GM21717 (cell line): ENCODE measurements around the gene TERT.
"Not testable (repeated sequence)": the region's sequence is repeated elsewhere in the genome, so short reads cannot be mapped to it uniquely, and the experiment has no call there.

ENCODE experiments used
- ATAC-seq: cut with Tn5 transposase; IDR thresholded peaks from one replicate; pipeline ENCODE4 v1.9.1; 2021; ENCODE audit warnings: mild to moderate bottlenecking, moderate library complexity; ENCODE audit not compliant: unreplicated experiment

The TERT gene

DNA sequence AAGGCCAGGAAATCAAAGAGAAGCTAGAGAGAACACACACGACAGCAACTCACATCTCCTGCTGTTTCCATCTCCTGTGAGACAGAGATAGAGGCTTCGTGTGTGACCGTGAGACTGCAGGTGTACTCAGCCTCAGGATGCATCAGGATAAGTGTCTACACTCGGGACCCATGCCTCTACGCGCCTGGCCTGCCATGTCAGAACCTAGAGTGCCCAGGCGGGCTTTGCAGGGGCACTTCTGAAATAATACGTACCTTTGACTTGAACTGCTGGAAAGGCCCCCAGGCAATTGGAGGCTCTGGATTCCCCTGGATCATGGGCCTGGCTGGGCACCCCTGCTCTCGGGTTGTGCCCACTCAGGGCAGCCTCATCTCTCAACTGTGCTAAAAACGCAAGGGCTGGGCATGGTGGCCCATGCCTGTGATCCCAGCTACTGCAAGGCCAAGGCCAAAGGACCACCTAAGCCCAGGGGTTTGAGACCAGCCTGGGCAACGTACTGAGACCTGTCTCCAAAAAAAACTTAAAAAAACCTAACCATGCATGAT is 37.1 kb upstream of the TERT start:
- ATAC-seq: no peak

DNA sequence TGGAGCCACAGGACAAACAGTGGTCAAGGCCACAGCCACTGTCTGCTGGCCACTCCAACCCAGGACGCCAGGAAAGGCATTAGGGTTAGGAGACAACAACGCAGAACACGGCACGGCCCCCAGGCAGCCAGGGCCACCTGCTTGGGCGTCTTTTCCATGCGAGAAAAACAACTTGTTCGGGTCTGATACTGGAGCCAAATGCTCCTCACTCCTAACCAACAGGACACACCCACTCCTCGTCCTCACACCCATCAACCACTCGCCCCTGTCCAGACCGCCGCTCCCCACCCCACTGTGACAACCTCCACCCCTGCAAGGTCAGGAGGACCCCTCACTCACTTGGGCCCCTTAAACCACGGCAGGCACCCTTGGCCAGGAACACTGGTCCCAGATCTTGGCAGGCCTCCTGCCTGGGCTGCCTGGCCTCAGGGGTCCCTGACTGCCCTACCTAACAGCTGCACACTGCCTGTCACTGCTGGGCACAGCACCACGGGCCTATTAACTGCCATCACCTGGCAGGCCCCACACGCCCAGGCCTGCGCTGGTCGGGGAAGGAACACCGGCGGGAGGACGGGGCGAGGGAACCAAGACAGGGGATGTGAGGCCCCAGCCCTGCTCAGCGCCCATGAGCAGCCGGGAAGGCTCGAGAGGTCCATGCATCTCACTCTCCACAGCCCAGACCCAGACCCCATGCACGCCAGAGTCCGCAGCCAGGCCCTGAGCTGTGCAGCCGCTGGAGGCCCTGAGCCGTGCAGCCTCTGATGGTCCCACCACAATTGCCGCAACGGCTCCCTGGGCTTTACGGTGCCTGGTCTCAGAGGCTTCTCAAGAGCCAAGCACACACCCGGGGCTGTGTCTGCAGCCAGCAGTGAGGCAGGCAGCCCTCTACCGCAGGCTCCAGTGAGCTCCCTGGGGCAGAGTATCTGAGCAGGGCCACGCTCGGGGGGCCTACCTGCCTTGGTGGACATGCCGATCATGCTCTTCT is 36.3 kb upstream of the TERT start:
- no peak for ATAC-seq

DNA sequence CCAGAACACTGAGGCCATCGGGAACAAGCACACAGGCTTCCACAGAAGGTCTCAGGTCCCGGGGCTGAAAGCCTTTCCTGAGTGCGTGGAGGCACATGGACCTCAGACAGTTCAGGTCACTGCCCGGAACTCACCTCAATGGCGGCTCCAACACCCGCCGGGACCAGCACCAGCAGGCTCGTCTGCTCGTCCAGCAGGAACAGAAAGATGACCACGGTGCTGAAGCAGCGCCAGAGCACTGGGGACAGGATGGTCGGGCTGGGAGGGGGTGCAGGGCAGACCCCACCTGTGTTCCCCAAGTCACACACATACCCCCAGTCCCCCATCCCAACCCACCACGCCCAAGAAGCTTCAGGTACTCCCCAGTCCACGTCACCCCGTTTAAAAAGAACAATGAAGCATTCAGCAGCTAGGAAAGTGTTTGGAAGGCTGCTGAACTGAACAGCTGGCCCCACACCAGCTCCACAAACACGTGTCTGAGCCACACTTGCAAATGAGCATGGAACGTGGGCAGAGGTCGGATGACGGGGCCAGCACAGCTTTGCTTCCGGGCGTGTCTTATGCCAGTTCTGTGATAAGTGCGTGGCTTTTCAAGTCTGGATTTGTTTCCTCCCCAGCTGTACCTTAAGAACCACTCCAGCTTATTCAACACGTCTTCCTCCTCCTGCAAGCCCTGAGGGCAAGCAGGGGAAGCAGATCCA is 35.4 kb upstream of the TERT start:
- no peak for ATAC-seq

GRCh38 chr5:1329111-1329579 is 34.3 kb upstream of the TERT start:
- ATAC-seq: no peak

- not testable (repeated sequence) for ATAC-seq
These were observed 33.6 kb upstream of the TERT start for GRCh38 chr5:1328237-1329110.

DNA sequence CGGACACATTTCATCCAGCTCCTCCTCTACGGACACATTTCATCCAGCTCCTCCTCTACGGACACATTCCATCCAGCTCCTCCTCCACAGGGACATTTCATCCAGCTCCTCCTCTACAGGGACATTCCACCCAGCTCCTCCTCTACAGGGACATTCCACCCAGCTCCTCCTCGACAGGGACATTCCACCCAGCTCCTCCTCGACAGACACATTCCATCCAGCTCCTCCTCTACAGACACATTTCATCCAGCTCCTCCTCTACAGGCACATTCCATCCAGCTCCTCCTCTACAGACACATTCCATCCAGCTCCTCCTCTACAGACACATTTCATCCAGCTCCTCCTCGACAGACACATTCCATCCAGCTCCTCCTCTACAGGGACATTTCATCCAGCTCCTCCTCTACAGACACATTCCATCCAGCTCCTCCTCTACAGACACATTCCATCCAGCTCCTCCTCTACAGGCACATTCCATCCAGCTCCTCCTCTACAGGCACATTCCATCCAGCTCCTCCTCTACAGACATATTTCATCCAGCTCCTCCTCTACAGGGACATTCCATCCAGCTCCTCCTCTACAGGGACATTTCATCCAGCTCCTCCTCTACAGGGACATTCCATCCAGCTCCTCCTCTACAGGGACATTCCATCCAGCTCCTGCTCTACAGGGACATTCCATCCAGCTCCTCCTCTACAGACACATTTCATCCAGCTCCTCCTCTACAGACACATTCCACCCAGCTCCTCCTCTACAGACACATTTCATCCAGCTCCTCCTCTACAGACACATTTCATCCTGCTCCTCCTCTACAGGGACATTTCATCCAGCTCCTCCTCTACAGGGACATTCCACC is 32.3 kb upstream of the TERT start:
- ATAC-seq: not testable (repeated sequence)

GRCh38 chr5:1326532-1326875 is 31.6 kb upstream of the TERT start:
- ATAC-seq: not testable (repeated sequence)

- ATAC-seq: no peak
These were observed 31.1 kb upstream of the TERT start for GRCh38 chr5:1325870-1326531.

DNA sequence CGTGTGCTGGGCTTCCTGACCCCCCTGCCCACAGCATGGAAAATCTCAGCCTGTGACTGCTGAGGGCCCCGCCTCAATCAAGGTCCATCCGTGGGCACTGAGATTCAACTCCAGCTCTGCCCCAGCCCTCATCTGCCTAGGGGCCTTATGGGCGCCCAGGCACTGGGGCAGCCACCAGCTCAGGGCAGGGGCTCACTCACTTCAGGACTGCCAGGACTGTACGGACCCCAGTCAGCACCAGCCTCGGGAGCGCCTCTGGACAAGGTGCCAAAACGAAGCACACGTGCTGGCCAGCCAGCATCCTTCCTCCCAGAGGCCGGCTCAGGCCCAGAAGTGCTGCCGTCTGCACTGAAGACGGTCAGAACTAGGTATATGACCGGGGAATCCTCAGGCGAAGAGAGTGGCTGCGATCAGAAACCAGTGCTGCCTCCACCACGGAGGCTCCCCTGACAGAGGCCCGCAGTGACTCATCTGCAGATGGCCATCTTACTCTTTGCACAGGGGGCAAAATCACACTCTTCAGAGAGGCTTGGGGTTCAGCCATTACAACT is 30.4 kb upstream of the TERT start:
- ATAC-seq: no peak

GRCh38 chr5:1324719-1325190 is 29.9 kb upstream of the TERT start:
- ATAC-seq: no peak

DNA sequence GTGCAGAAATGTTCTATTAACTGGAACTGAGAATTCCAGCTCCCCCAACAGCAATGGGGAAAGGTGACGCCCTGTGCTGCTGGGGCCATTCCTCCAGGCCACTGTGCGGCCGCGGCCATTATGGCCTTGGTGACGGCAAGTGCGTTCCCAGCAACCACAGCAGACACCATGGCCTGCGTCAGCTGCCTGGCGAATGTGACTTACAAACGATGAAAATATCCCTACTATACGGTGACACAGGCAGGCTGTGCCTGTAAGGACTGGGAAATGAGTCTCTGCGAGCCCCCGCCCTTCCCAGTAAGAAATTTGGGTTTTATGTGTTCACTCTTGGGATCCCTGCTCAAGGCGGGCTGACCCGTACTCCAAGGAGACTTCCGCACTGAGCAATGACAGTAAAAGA is 29.4 kb upstream of the TERT start:
- ATAC-seq: no peak

DNA sequence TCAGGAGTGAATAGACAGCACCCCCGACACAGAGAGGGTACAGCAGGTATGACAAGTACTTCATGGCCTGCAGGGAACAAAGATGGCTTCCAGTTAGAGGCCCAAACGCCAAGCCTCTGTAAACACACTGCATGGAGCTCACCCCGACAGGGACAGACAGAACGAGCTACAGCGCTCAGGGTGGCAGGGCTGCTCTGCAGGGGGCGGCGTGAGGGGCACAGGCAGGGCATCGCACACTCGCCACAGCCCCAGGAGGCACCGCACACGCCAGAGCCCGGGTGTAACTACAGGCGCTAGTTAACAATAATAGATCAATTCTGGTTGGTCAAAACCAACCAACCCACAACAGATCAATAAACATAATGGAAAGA is 28.9 kb upstream of the TERT start:
- ATAC-seq: no peak

GRCh38 chr5:1322955-1323802 is 28.3 kb upstream of the TERT start:
- no peak for ATAC-seq

DNA sequence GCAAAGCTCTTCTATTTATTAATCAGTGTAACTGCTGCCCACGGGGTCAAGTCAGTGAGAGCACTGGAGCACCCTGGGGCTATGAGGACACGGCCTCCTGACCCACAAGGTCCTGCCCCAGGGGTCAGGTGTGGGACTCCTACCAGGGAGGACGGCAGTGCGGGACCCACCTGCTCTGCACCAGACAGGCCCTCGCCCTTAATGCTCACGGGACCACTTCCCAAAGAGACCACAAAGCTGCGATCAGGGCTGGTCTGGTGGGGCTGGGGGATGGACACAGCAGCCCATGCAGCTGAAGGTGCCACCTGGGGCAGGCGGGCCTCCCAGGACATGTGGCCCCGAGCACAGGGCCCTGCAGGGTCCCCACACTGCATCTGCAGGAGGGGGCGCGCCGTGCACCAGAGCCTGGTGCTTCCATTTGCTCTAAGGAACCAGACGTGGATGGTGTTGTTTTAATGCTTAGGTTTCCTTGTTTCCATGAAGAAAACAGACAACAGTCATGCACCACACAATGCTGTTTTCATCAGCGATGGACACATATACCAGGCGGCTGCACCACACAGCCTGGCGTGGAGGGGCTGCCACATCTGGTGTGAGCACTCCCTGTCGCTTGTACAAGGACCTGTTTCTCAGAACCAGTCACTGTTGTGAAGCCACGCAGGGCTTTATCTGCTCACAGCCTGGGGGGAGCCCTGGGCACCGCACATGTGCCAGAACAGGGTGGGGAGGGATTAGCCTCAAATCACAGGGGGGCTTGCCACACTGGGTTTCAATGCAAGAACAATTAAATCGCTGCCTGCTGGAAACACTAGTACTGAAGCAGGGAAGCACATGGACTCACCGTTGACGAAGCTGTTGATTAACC is 27.4 kb upstream of the TERT start:
- ATAC-seq: no peak

DNA sequence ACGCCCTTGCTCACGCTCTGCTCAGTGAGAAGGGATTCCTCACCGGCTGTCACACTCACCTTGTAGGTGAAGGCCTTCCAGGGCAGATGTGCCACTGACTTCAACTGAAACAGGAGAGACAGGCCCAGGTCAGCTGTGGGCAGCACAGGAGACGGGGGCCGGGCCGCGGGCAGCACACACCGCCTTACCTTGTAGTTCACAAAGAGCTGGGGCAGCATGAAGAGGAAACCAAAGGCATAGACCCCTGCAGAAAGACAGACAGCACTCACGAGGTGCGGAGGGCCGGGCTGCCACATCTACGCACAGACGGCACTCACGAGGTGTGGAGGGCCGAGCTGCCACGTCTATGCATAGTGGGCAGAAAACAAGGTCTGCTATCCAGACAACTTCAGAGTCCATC is 26.7 kb upstream of the TERT start:
- no peak for ATAC-seq

- no peak for ATAC-seq
These were observed 25.8 kb upstream of the TERT start for GRCh38 chr5:1320436-1321344.
